Karpas-422 (cell line): ENCODE measurements around the gene TBCEL. TPM values are rescaled to one million over a fixed set of nuclear protein-coding genes. Genes with fewer than 3 reads are reported as not detected.

Experiments
- DNase-seq: peaks from one replicate; pipeline ENCODE4 v3.0.0-alpha.2; 2015
- H2AFZ ChIP-seq: fragments of 200-600 bp; sonication (generic); 2 replicates; pipeline ENCODE4 v1.6.1; 2014; ENCODE audit warnings: antibody characterized with exemption, low read length, mixed read lengths
- H3K27ac ChIP-seq: fragments of 200-600 bp; sonication (generic); 2 replicates; pipeline ENCODE4 v1.5.1; 2014; ENCODE audit warnings: mild to moderate bottlenecking, low read length, moderate library complexity
- H3K27me3 ChIP-seq: fragments of 200-600 bp; sonication (generic); 2 replicates; pipeline ENCODE4 v1.6.1; 2014; ENCODE audit warnings: low read length, mixed read lengths
- H3K36me3 ChIP-seq: fragments of 200-600 bp; sonication (generic); 2 replicates; pipeline ENCODE4 v1.6.1; 2014; ENCODE audit warnings: low read length, mixed read lengths; ENCODE audit not compliant: insufficient read depth
- H3K4me1 ChIP-seq: fragments of 200-600 bp; sonication (generic); 2 replicates; pipeline ENCODE4 v1.6.1; 2014; ENCODE audit warnings: mild to moderate bottlenecking, low read length, mixed read lengths
- H3K4me2 ChIP-seq: fragments of 200-600 bp; sonication (generic); 2 replicates; pipeline ENCODE4 v1.6.1; 2014; ENCODE audit warnings: low read length, low read depth, mild to moderate bottlenecking; ENCODE audit not compliant: poor library complexity, severe bottlenecking
- H3K4me3 ChIP-seq: fragments of 200-600 bp; sonication (generic); 2 replicates; pipeline ENCODE4 v1.5.1; 2014; ENCODE audit warnings: mild to moderate bottlenecking, antibody characterized with exemption, low read length, mixed read lengths
- H3K79me2 ChIP-seq: fragments of 200-600 bp; sonication (generic); 2 replicates; pipeline ENCODE4 v1.6.1; 2014; ENCODE audit warnings: mild to moderate bottlenecking, low read length, mixed read lengths
- H3K9ac ChIP-seq: fragments of 200-600 bp; sonication (generic); 2 replicates; pipeline ENCODE4 v1.6.0; 2014; ENCODE audit warnings: low read length
- H3K9me2 ChIP-seq: fragments of 200-600 bp; sonication (generic), shearing (Covaris generic); replicated peaks from 2 replicates; pipeline ENCODE4 v1.6.0; 2014; ENCODE audit warnings: mild to moderate bottlenecking, low read length, moderate library complexity; ENCODE audit not compliant: insufficient read depth
- H3K9me3 ChIP-seq: fragments of 300-700, 200-600 bp; sonication (generic); 2 replicates; pipeline ENCODE4 v1.6.1; 2014; ENCODE audit warnings: low read length, mixed read lengths
- H4K20me1 ChIP-seq: fragments of 200-600 bp; sonication (generic); 2 replicates; pipeline ENCODE4 v1.6.1; 2014; ENCODE audit warnings: mild to moderate bottlenecking, antibody characterized with exemption, low read length, low read depth; ENCODE audit not compliant: insufficient read depth
- total RNA-seq: library from RNA; depleted of rRNA; stranded (reverse); fragments of >200 nt; shearing (Covaris generic); gene quantifications from 2 replicates; pipeline ENCODE4 v1.2.3, GENCODE V29; 2014; ENCODE audit warnings: low replicate concordance

Gene TBCEL
- total RNA-seq, 1 experiment from 2014 or later, result 7.0 TPM

DNA sequence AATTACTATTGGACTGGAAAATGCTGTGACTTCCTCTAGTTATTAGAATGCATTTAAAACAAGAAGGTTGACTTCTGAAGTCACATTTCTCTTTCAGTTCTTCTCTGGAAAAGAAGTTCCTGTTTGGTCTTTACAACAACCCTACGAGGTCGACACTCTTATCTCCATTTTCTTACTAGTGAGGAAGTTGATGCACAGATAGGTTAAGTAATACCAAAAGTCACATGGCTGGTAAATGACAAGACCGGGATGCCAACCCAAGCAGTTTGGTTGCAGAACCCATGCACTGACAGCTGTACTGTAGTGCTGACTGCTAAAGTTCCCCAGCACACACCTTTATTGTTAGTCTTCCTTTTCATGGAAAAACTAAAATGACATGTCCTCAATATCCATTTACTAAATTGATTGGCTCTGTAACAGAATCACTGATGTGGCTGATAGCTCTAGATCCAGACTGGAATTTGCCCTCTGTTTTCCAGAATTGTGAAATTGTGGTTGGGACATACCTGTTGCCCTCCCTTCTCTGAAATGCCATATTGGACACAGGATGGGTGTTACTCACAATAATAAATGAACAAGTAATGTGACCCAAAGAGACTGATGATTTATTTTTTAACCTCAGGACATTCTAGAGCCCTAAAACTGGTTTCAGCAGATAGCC is 67.7 kb downstream of the TBCEL start:
- H3K9me3 ChIP-seq, result no peaks in the 10 kb centered on the region
- no peaks in the 10 kb centered on the region for H3K36me3 ChIP-seq
- no peak for DNase-seq
- no peaks in the 10 kb centered on the region for H3K9me2 ChIP-seq
- H3K27me3 ChIP-seq, result no peaks in the 10 kb centered on the region
- H3K4me1 ChIP-seq, result no peaks in the 10 kb centered on the region
- H3K79me2 ChIP-seq, result no peaks in the 10 kb centered on the region
- H3K4me2 ChIP-seq, result no peak overlapping the region
- H3K9ac ChIP-seq, result no peak overlapping the region
- H3K27ac ChIP-seq, result no peak overlapping the region
- H4K20me1 ChIP-seq, result no peaks in the 10 kb centered on the region
- no peak overlapping the region for H3K4me3 ChIP-seq
- H2AFZ ChIP-seq, result no peak overlapping the region

DNA sequence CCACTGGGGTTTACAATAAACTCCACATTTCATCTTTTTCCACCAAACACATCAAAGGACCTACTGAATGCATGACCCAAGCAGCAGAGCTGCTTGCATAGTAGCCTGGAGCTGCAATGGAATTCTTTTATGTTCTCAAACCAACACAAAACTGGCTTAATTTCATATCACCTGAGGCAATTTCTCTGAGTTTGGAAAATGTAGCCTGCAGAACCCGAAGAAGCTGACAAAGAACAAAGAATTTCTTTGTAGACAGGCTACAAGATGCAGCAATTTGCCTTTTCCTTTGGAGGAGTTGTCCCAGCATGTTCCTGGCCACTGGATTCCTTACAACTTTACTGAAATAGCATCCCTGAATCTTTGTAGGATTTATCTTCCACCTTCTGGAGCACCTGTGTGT is 71.7 kb downstream of the TBCEL start:
- Histone ChIP-seq H4K20me1 (no peaks in the 10 kb centered on the region), H3K4me3 (no peak overlapping the region), H3K4me2 (no peak overlapping the region), H3K36me3 (no peaks in the 10 kb centered on the region), H3K9me3 (no peaks in the 10 kb centered on the region), H3K9ac (no peak overlapping the region), H3K9me2 (no peaks in the 10 kb centered on the region), H3K79me2 (no peaks in the 10 kb centered on the region), H3K27ac (no peak overlapping the region), H3K27me3 (no peaks in the 10 kb centered on the region), H2AFZ (no peak overlapping the region), H3K4me1 (no peaks in the 10 kb centered on the region)
- no peak for DNase-seq

DNA sequence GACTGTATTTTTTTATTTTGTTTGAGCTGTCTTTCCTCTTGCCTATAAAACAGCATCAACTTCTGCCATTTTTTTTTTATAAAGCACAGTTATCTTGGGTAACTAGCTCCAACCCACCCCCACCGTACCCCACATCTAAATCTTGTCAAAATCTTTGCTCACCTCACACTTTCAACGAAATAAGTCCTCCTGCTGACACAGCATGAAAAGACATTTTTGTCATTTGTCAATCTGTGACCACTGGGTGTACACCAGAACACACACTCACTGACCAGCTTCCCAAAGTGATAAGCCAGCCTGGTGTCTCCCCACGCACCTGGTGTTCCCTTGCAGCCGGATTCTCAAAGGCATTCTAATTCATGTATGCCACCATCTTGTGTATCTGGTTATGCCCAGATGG is 75.5 kb downstream of the TBCEL start:
- Histone ChIP-seq H3K27ac (no peak overlapping the region), H3K9me3 (no peaks in the 10 kb centered on the region), H3K4me1 (no peaks in the 10 kb centered on the region), H3K27me3 (no peaks in the 10 kb centered on the region), H3K9ac (no peak overlapping the region), H3K79me2 (no peaks in the 10 kb centered on the region), H3K4me3 (no peak overlapping the region), H3K9me2 (no peaks in the 10 kb centered on the region), H2AFZ (no peak overlapping the region), H4K20me1 (no peaks in the 10 kb centered on the region), H3K36me3 (no peaks in the 10 kb centered on the region), H3K4me2 (no peak overlapping the region)
- no peak for DNase-seq

- H3K9ac ChIP-seq, result no peak overlapping the region
- no peak overlapping the region for H2AFZ ChIP-seq
- no peak overlapping the region for H3K4me3 ChIP-seq
- no peaks in the 10 kb centered on the region for H3K9me2 ChIP-seq
- H3K36me3 ChIP-seq, result no peaks in the 10 kb centered on the region
- H3K27ac ChIP-seq, result no peak overlapping the region
- no peak for DNase-seq
- H3K4me2 ChIP-seq, result no peak overlapping the region
- H3K9me3 ChIP-seq, result no peaks in the 10 kb centered on the region
- no peaks in the 10 kb centered on the region for H3K4me1 ChIP-seq
- no peaks in the 10 kb centered on the region for H4K20me1 ChIP-seq
- no peaks in the 10 kb centered on the region for H3K27me3 ChIP-seq
- no peaks in the 10 kb centered on the region for H3K79me2 ChIP-seq
These were observed 76.0 kb downstream of the TBCEL start for GRCh38 chr11:121099885-121100284.

- Histone ChIP-seq H4K20me1 (no peaks in the 10 kb centered on the region), H3K27ac (no peak within 1 kb of the TSS), H3K9me3 (no peaks in the 10 kb centered on the region), H3K36me3 (no peaks in the 10 kb centered on the region), H3K79me2 (no peaks in the 10 kb centered on the region), H3K9me2 (no peaks in the 10 kb centered on the region), H3K4me3 (no peak within 1 kb of the TSS), H3K27me3 (no peaks in the 10 kb centered on the region), H3K4me1 (no peaks in the 10 kb centered on the region), H3K9ac (no peak within 1 kb of the TSS), H3K4me2 (no peak within 1 kb of the TSS), H2AFZ (no peak within 1 kb of the TSS)
- DNase-seq, result no peak
These were observed 77.0 kb downstream of the TBCEL start, which contains the start of gene TECTA for GRCh38 chr11:121100943-121101342. Gene TECTA (plus strand): TSS chr11:121101243. CDS start chr11:121102666, 1,423 bp downstream.

DNA sequence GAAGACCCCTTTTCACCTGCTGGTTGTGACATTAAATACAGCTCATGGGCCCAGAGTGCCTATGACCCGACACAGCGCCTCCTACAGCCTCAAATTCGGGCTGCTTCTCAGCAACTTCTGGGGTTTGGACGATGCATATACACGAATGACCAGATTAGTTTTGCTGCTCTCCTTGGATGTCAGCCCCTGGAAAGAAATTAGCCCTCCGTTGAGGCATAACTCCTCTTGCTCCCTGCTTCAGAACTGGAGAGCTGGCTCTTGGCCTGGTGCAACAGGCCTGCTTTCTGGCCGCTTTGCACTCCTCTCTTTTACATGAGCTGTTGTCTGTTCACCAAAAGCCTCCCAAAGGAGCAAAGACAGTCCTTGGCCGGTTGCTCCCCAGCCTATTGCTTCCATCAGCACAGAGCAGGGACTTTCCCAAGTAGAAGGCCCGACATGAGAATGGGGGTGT is 80.4 kb downstream of the TBCEL start:
- H3K4me2 ChIP-seq, result no peak overlapping the region

GRCh38 chr11:121105063-121105480 is 81.2 kb downstream of the TBCEL start:
- H3K4me3 ChIP-seq, result no peak overlapping the region
- H3K27me3 ChIP-seq, result no peaks in the 10 kb centered on the region
- no peak for DNase-seq
- H3K9me3 ChIP-seq, result no peaks in the 10 kb centered on the region
- H3K9me2 ChIP-seq, result no peaks in the 10 kb centered on the region
- H3K27ac ChIP-seq, result no peak overlapping the region
- no peaks in the 10 kb centered on the region for H3K79me2 ChIP-seq
- H4K20me1 ChIP-seq, result no peaks in the 10 kb centered on the region
- H3K4me2 ChIP-seq, result no peak overlapping the region
- no peak overlapping the region for H3K9ac ChIP-seq
- H3K4me1 ChIP-seq, result no peaks in the 10 kb centered on the region
- no peaks in the 10 kb centered on the region for H3K36me3 ChIP-seq
- H2AFZ ChIP-seq, result no peak overlapping the region

More for the DNA sequence above, 80.4 kb downstream of the TBCEL start:
- H2AFZ ChIP-seq, result no peak overlapping the region
- no peaks in the 10 kb centered on the region for H3K79me2 ChIP-seq
- H3K27me3 ChIP-seq, result no peaks in the 10 kb centered on the region
- DNase-seq, result peak; percentile 52
- H4K20me1 ChIP-seq, result no peaks in the 10 kb centered on the region
- no peaks in the 10 kb centered on the region for H3K4me1 ChIP-seq
- H3K9me3 ChIP-seq, result no peaks in the 10 kb centered on the region
- H3K36me3 ChIP-seq, result no peaks in the 10 kb centered on the region
- H3K4me3 ChIP-seq, result no peak overlapping the region
- no peak overlapping the region for H3K9ac ChIP-seq
- H3K27ac ChIP-seq, result no peak overlapping the region
- H3K9me2 ChIP-seq, result no peaks in the 10 kb centered on the region

GRCh38 chr11:121105481-121106195 is 81.7 kb downstream of the TBCEL start:
- no peak overlapping the region for H3K4me2 ChIP-seq
- no peaks in the 10 kb centered on the region for H3K4me1 ChIP-seq
- H3K79me2 ChIP-seq, result no peaks in the 10 kb centered on the region
- H3K36me3 ChIP-seq, result no peaks in the 10 kb centered on the region
- no peaks in the 10 kb centered on the region for H3K9me3 ChIP-seq
- H4K20me1 ChIP-seq, result no peaks in the 10 kb centered on the region
- H3K27me3 ChIP-seq, result no peaks in the 10 kb centered on the region
- no peak overlapping the region for H3K27ac ChIP-seq
- H3K4me3 ChIP-seq, result no peak overlapping the region
- H2AFZ ChIP-seq, result no peak overlapping the region
- H3K9ac ChIP-seq, result no peak overlapping the region
- H3K9me2 ChIP-seq, result no peaks in the 10 kb centered on the region
- DNase-seq, result peak; percentile 45
